Bronchial epithelial cell (primary cell): ENCODE measurements around the gene WRAP73. TPM values are rescaled to one million over a fixed set of nuclear protein-coding genes. Genes with fewer than 3 reads are reported as not detected.

Experiments used
- DNase-seq: peaks from one replicate; pipeline ENCODE4 v3.0.0-alpha.2; 2010; ENCODE audit warnings: low read depth
- FAIRE-seq: peaks from 2 replicates; lab custom pipeline; 2011; peaks lifted over from hg19 to GRCh38; lab: Jason Lieb, UNC
- H3K27me3 ChIP-seq: 2 replicates; pipeline ENCODE4 v1.5.1; 2011; ENCODE audit warnings: low read length; ENCODE audit not compliant: control insufficient read depth, insufficient read depth
- H3K36me3 ChIP-seq: 2 replicates; pipeline ENCODE4 v1.5.1; 2011; ENCODE audit warnings: low read length; ENCODE audit not compliant: control insufficient read depth, insufficient read depth
- H3K4me3 ChIP-seq: 2 replicates; pipeline ENCODE4 v1.5.1; 2011; ENCODE audit warnings: mild to moderate bottlenecking, low read depth, low read length, control low read depth
- CTCF ChIP-seq: IDR thresholded peaks from 2 replicates; pipeline ENCODE4 v1.5.1; 2011; ENCODE audit warnings: mild to moderate bottlenecking, moderate library complexity, low read length, control low read depth, inconsistent platforms; ENCODE audit not compliant: insufficient read depth, severe bottlenecking
- total RNA-seq: library from RNA; depleted of rRNA; stranded (reverse); fragments of >200 nt; gene quantifications from 2 replicates; pipeline ENCODE4 v1.2.1, GENCODE V29; 2014

Gene WRAP73
- total RNA-seq, 1 donor from 2014 or later, result 21.3 TPM

- H3K27me3 ChIP-seq, result peaks cover 22% of the 10 kb centered on the region
Measured at GRCh38 chr1:3651026-3651929, 1.4 kb upstream of the WRAP73 start.

GRCh38 chr1:3650248-3651025 lies 534 bp upstream of the WRAP73 start:
- Histone ChIP-seq H3K4me3 (no peak overlapping the region), H3K36me3 (peaks cover 5% of the 10 kb centered on the region), H3K27me3 (peaks cover 22% of the 10 kb centered on the region)
- no peak for TF ChIP-seq CTCF
- FAIRE-seq (no peak), DNase-seq (no peak)

More at GRCh38 chr1:3651026-3651929, 1.4 kb upstream of the WRAP73 start:
- FAIRE-seq, result no peak
- Histone ChIP-seq H3K4me3 (no peak overlapping the region), H3K36me3 (peaks cover 5% of the 10 kb centered on the region)
- TF ChIP-seq CTCF, result no peak
- no peak for DNase-seq

- TF ChIP-seq CTCF, result no peak
- FAIRE-seq (no peak), DNase-seq (no peak)
- Histone ChIP-seq H3K36me3 (peaks cover 5% of the 10 kb centered on the region), H3K27me3 (peaks cover 12% of the 10 kb centered on the region), H3K4me3 (no peak overlapping the region)
Measured at GRCh38 chr1:3646596-3646995, 3.3 kb downstream of the WRAP73 start.

GRCh38 chr1:3645666-3646355 lies 4.1 kb downstream of the WRAP73 start:
- H3K4me3 ChIP-seq, result no peak overlapping the region
- DNase-seq (no peak), FAIRE-seq (no peak)

More at GRCh38 chr1:3645666-3646355, 4.1 kb downstream of the WRAP73 start:
- Histone ChIP-seq H3K27me3 (peaks cover 4% of the 10 kb centered on the region), H3K36me3 (peaks cover 7% of the 10 kb centered on the region)
- TF ChIP-seq CTCF, result no peak
